Stomach smooth muscle (tissue), 2 donors: Measurements from ENCODE around the gene MT3.

Experiments
- H3K27ac ChIP-seq: one replicate; pipeline ENCODE4 v1.7.0; 2013; ENCODE audit warnings: mild to moderate bottlenecking, low read length, inconsistent platforms
- H3K27me3 ChIP-seq, 2 donors: one replicate each; pipeline ENCODE4 v1.7.0; 2013; ENCODE audit warnings: low read length in 2 of 2; ENCODE audit not compliant: insufficient read depth in 2 of 2, control insufficient read depth in 1 of 2
- H3K36me3 ChIP-seq, 2 donors: one replicate each; pipeline ENCODE4 v1.7.0; 2013; ENCODE audit warnings: low read length in 2 of 2; ENCODE audit not compliant: control insufficient read depth in 2 of 2, insufficient read depth in 2 of 2
- H3K4me1 ChIP-seq: one replicate; pipeline ENCODE4 v1.7.0; 2013; ENCODE audit warnings: low read length; ENCODE audit not compliant: control insufficient read depth, insufficient read depth
- H3K4me3 ChIP-seq, 2 donors: one replicate each; pipeline ENCODE4 v1.7.0; 2013; ENCODE audit warnings: low read length in 2 of 2
- H3K9ac ChIP-seq, 2 donors: one replicate each; pipeline ENCODE4 v1.7.0; 2013; ENCODE audit warnings: low read length in 2 of 2, mild to moderate bottlenecking in 1 of 2
- H3K9me3 ChIP-seq, 2 donors: one replicate each; pipeline ENCODE4 v1.7.0; 2013; ENCODE audit warnings: low read length in 2 of 2; ENCODE audit not compliant: control insufficient read depth in 2 of 2
- donor health status: healthy.
- donor health status: Pancreatic carcinoma.

MT3 gene

DNA sequence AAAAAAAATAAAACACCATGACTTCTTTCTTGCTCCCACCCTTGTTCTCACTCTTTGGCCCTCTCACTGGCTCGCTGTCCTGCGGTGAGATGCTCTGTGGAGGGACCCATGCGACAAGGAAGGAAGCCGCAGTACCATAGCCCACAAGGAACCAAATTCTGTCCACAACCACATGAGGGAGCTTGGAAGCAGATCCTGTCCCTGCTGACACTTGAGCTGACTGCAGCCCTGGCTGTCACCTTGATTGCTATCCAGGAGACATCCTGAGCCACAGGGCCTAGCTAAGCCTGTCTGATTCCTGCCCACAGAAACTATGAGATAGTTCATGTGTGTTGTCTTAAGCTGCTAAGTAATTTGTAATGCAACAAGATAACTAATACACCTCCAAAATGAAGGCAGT lies 14.3 kb downstream of the MT3 start:
- H3K9me3 ChIP-seq = no peaks in the 10 kb centered on the region
- H3K27ac ChIP-seq = no peak overlapping the region
- no peak overlapping the region for H3K9ac ChIP-seq
- H3K27me3 ChIP-seq = peaks cover 0 to 3% of the 10 kb centered on the region in 2 donors
- H3K4me3 ChIP-seq = no peak overlapping the region
- H3K36me3 ChIP-seq = no peaks in the 10 kb centered on the region
- peaks cover 23% of the 10 kb centered on the region for H3K4me1 ChIP-seq

DNA sequence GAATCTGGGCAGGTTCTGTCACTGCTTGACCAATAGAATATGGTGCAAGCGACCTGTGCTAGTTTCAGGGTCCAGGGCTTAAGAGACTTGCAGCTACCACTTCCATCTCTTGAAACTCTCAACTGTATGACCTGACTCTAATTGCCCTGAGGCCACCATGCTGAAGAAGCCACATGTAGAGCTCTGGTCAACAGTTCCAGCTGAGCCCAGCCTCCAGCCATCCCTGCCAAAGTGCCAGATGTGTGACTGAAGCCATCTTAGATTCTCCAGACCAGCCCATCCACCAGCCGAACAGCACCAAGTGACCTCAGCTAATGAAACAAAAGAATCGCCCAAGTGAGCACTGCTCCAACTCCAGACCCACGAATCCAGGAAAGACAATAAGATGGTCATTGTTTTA lies 15.6 kb downstream of the MT3 start:
- Histone ChIP-seq H3K9ac (no peak overlapping the region), H3K27me3 (peaks cover 0 to 3% of the 10 kb centered on the region in 2 donors), H3K9me3 (no peaks in the 10 kb centered on the region), H3K4me1 (peaks cover 35% of the 10 kb centered on the region), H3K27ac (no peak overlapping the region), H3K4me3 (no peak overlapping the region), H3K36me3 (no peaks in the 10 kb centered on the region)

DNA sequence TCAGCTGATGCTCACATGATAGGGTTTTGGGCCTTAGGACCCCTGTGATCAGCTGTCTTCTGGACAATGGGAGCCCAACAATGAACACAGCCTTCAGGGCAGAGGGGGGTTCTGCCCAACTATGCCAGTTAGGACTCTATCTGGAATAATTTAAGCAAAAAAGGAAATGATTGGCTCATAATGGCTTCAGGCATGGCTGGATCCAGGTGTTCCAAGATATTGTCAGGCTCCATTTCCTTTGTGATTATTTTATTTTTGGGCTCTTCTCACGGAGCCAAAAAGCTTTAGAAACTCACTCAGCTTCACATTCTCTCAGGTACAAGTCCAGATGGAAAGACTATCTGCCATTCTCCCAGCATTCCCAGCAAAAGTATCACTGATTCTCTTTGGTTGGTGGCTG lies 16.1 kb downstream of the MT3 start:
- no peaks in the 10 kb centered on the region for H3K36me3 ChIP-seq
- no peak overlapping the region for H3K4me3 ChIP-seq
- H3K27ac ChIP-seq = peak overlapping the region; percentile 94
- H3K9me3 ChIP-seq = no peaks in the 10 kb centered on the region
- H3K9ac ChIP-seq = no peak overlapping the region
- H3K4me1 ChIP-seq = peaks cover 40% of the 10 kb centered on the region
- H3K27me3 ChIP-seq = peaks cover 0 to 3% of the 10 kb centered on the region in 2 donors

DNA sequence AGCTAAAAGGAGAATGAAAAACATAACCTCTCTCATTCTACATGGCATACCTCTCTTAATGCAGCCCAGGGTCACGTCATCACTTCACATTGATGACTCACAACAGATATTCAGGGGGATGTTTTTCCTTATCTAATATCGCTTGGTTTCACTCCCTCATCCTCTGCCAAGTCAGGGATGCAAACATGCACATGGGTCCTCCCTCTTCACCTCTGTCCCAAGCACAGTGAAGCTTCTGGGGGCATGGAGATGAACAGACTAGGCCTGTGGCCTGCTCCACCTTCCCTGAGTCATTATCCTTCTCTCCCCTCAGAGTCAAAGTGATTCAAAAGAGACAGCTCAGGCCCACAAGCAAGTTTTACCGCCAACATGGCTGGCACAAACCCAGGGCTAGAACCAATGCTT lies 16.7 kb downstream of the MT3 start:
- Histone ChIP-seq H3K36me3 (no peaks in the 10 kb centered on the region), H3K27me3 (no peaks in the 10 kb centered on the region), H3K4me3 (peak overlapping the region in 1 of 2 donors; percentile 35), H3K9ac (peak overlapping the region in 1 of 2 donors; percentile 28), H3K4me1 (peaks cover 46% of the 10 kb centered on the region), H3K9me3 (no peaks in the 10 kb centered on the region), H3K27ac (peak overlapping the region; percentile 94)

DNA sequence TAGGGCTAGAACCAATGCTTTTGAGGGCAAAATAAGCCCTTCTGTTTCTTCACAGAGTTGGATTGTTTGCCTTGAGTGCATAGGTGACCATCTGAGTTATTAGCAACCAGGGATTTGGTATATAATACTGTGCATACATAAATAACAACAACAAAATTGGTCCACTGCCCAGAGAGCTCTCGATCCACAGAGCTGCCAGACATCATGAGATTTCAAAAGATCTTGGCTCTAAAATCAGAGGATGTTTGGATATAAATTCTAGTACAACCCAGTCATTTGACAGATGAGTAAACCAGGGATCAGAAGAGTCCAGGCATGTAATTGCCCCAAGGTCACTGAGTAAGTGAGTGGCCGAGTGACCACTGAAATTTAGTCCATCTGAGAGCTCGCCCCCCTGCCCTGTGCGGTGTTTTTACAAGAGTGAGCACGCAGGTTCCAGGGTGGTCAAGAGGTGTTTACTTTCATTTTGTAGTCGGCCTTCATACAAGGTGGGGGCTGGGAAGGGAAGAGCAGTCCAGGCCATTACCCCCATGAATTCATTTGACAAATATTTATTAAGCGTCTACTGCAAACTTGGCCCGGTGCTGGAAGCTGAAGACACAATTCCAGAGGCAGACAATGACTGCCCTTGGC lies 17.3 kb downstream of the MT3 start:
- H3K9me3 ChIP-seq = no peaks in the 10 kb centered on the region
- peak overlapping the region; percentile 28 to 29 for H3K9ac ChIP-seq
- H3K27ac ChIP-seq = peak overlapping the region; percentile 94
- H3K36me3 ChIP-seq = no peaks in the 10 kb centered on the region
- H3K4me1 ChIP-seq = peaks cover 50% of the 10 kb centered on the region
- H3K27me3 ChIP-seq = no peaks in the 10 kb centered on the region
- H3K4me3 ChIP-seq = peak overlapping the region in 1 of 2 donors; percentile 35

DNA sequence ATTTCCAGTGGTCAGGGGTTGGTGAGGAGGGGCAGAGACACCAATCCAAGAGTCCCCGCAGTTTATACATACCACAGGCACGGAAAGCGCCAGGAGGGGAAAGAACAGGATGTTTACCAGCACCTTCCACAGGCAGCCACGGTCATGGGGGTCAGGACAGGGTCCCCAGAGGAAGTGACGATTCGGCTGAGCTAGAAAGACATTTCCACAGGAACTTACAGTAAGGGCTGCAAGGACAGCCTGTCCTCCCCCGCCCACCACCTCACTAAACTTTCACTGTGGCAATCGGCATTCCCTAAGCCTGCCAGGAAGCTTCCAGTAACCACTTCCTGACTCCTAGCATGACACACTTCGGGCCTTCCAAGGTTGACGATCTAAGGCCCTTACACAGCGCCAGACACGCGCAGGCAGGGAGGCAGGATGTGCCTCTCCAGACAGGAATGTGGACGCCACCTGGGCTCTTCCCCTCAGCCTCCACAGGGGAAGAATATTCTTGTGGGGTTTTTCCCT lies 17.8 kb downstream of the MT3 start:
- Histone ChIP-seq H3K9me3 (no peaks in the 10 kb centered on the region), H3K9ac (peak overlapping the region; percentile 29 to 46), H3K4me1 (peaks cover 52% of the 10 kb centered on the region), H3K27ac (peak overlapping the region; percentile 94), H3K4me3 (peak overlapping the region in 1 of 2 donors; percentile 35), H3K36me3 (no peaks in the 10 kb centered on the region), H3K27me3 (no peaks in the 10 kb centered on the region)

DNA sequence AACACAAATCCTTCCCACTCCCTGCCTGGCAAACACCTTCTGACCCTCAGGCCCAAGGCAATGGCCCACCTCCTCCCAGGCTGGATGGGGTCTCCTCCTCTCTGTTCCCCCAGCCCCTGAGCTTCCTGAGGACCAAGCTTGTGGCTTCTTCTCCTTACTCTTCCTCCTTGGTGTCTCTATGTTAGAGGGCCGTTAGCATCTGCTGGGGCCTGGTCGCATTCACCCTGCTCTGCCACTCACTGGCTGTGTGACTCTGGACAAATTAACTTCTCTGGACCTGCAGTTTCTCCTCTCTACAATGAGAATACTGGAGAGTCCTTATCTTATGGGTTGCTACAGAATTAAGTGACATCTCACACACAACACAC lies 18.3 kb downstream of the MT3 start:
- Histone ChIP-seq H3K36me3 (no peaks in the 10 kb centered on the region), H3K4me1 (peaks cover 52% of the 10 kb centered on the region), H3K9ac (peak overlapping the region; percentile 46 to 76), H3K4me3 (peak overlapping the region; percentile 61 to 88), H3K27ac (peak overlapping the region; percentile 94), H3K27me3 (no peaks in the 10 kb centered on the region), H3K9me3 (no peaks in the 10 kb centered on the region)

DNA sequence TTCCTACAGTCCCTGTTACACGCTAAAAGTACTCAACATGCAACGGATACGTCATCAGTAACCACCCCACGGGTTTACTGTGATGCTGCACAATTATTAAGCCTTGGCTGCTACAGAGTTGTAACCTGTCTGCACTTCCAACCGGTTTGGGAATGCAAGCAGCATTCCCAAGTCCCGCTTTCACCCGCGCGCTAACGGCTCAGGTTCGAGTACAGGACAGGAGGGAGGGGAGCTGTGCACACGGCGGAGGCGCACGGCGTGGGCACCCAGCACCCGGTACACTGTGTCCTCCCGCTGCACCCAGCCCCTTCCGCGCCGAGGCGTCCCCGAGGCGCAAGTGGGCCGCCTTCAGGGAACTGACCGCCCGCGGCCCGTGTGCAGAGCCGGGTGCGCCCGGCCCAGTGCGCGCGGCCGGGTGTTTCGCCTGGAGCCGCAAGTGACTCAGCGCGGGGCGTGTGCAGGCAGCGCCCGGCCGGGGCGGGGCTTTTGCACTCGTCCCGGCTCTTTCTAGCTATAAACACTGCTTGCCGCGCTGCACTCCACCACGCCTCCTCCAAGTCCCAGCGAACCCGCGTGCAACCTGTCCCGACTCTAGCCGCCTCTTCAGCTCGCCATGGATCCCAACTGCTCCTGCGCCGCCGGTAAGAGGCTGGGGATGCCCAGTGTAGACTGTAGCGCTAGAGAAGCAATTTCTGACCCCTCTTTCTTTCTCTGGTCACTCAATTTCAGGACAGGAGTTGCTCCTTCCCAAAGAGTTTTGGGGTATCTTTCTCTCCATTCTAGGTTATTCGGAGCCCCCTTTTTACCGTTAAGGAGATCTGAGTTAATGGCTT lies 18.9 kb downstream of the MT3 start, which contains the start of gene MT2A:
MT2A (plus strand) TSS at position 542 of the 833 bp plus-strand sequence; CDS start at position 614, 72 bp downstream.
- H3K36me3 ChIP-seq = no peaks in the 10 kb centered on the region
- peak within 1 kb of the TSS; percentile 84 to 88 for H3K4me3 ChIP-seq
- H3K9ac ChIP-seq = peak within 1 kb of the TSS; percentile 56 to 80
- peaks cover 52% of the 10 kb centered on the region for H3K4me1 ChIP-seq
- H3K27ac ChIP-seq = peak within 1 kb of the TSS; percentile 94
- H3K27me3 ChIP-seq = no peaks in the 10 kb centered on the region
- H3K9me3 ChIP-seq = no peaks in the 10 kb centered on the region

DNA sequence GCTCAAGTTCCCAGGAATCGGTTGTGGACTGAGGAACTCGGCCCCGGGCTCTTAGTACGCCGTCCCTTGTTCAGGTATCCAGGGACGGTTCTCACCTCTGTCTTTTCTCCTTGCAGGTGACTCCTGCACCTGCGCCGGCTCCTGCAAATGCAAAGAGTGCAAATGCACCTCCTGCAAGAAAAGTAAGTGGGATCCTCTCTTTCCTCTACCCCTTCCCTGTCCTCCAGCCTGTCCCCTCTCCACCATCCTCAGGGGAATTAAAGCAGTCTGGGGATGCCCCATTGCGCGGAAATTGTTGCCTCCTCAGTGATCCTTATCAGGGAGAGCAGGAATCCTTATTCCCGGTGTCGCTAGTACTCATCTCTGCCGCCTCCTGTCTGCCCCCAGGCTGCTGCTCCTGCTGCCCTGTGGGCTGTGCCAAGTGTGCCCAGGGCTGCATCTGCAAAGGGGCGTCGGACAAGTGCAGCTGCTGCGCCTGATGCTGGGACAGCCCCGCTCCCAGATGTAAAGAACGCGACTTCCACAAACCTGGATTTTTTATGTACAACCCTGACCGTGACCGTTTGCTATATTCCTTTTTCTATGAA lies 19.6 kb downstream of the MT3 start:
- H3K36me3 ChIP-seq = no peaks in the 10 kb centered on the region
- H3K9ac ChIP-seq = peak overlapping the region; percentile 56 to 80
- H3K4me1 ChIP-seq = peaks cover 52% of the 10 kb centered on the region
- H3K27me3 ChIP-seq = no peaks in the 10 kb centered on the region
- peak overlapping the region; percentile 94 for H3K27ac ChIP-seq
- H3K9me3 ChIP-seq = no peaks in the 10 kb centered on the region
- H3K4me3 ChIP-seq = peak overlapping the region; percentile 84 to 88

DNA sequence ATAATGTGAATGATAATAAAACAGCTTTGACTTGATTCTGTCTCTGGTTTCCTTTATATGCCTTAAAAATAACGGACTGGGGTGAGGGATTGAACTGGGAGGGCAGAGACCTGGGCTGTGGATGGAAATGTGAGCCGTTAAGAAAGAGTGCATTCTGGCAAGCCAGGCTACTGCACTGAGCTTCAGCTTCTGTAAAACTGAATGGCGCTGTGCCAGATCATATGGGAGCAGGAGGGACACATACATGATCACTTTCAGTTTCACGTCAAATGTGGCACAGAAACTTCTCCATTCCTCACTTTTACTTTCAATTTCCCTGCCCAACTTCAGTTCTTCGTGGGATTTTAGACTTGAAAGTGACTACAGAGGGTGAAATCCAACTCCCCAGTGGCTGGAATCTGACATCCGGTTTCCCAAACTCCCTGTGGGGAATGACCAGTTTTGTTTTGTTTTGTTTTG lies 20.2 kb downstream of the MT3 start:
- peak overlapping the region; percentile 56 to 80 for H3K9ac ChIP-seq
- H3K27me3 ChIP-seq = no peaks in the 10 kb centered on the region

More for the DNA sequence above, 20.2 kb downstream of the MT3 start:
- Histone ChIP-seq H3K27ac (peak overlapping the region; percentile 94), H3K4me3 (peak overlapping the region; percentile 84 to 88), H3K9me3 (no peaks in the 10 kb centered on the region), H3K4me1 (peaks cover 52% of the 10 kb centered on the region), H3K36me3 (no peaks in the 10 kb centered on the region)
